Mucosa of rectum (tissue), 2 donors: ENCODE data around the gene TCFL5.

ENCODE experiments used
- H3K27ac ChIP-seq, 2 donors: one replicate each; pipeline ENCODE4 v1.7.0; 2013; ENCODE audit warnings: inconsistent platforms in 2 of 2, low read depth in 2 of 2, low read length in 2 of 2
- H3K27me3 ChIP-seq, 2 donors: one replicate each; pipeline ENCODE4 v1.7.0; 2013; ENCODE audit warnings: low read length in 2 of 2; ENCODE audit not compliant: control insufficient read depth in 2 of 2, insufficient read depth in 2 of 2
- H3K36me3 ChIP-seq, 2 donors: one replicate each; pipeline ENCODE4 v1.7.0; 2013; ENCODE audit warnings: low read length in 2 of 2; ENCODE audit not compliant: control insufficient read depth in 2 of 2, insufficient read depth in 2 of 2
- H3K4me1 ChIP-seq, 2 donors: one replicate each; pipeline ENCODE4 v1.7.0; 2013; ENCODE audit warnings: low read length in 2 of 2, mild to moderate bottlenecking in 1 of 2; ENCODE audit not compliant: control insufficient read depth in 2 of 2, insufficient read depth in 2 of 2
- H3K4me3 ChIP-seq, 2 donors: one replicate each; pipeline ENCODE4 v1.7.0; 2013; ENCODE audit warnings: low read length in 2 of 2
- H3K9ac ChIP-seq, 2 donors: one replicate each; pipeline ENCODE4 v1.7.0; 2013; ENCODE audit warnings: low read length in 2 of 2, low read depth in 1 of 2, mild to moderate bottlenecking in 1 of 2
- H3K9me3 ChIP-seq, 2 donors: one replicate each; pipeline ENCODE4 v1.7.0; 2013; ENCODE audit warnings: low read length in 2 of 2; ENCODE audit not compliant: control insufficient read depth in 2 of 2
- donor health status: healthy.
- donor health status: Normal muscosa, but diverticular disease.

Gene TCFL5

GRCh38 chr20:62828511-62829230, 33.0 kb downstream of the TCFL5 start:
- no peaks in the 10 kb centered on the region for H3K27me3 ChIP-seq
- no peak overlapping the region for H3K4me3 ChIP-seq
- no peaks in the 10 kb centered on the region for H3K9me3 ChIP-seq
- H3K27ac ChIP-seq: no peak overlapping the region
- peaks cover 21 to 29% of the 10 kb centered on the region in 2 donors for H3K4me1 ChIP-seq
- no peaks in the 10 kb centered on the region for H3K36me3 ChIP-seq
- H3K9ac ChIP-seq: no peak overlapping the region

DNA sequence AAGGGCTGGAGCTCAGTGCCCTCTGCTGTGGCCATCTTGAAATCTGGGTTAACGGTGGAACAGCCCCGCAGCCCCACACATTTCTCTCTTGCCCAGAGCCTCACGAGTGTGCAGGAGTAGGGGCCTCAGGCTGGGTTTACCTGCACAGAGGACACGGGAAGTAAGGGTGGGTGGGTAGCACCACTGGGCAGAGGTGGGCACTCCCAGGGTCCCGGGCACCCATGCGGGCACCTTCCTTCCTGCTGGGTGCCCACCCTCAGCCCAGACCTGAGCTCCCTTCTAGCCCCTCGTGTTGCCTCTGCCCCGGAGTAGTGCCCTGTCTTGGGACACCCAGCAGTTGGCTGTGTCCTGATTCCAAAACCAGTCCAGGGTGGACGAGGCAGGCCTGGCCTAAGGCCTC, 33.6 kb downstream of the TCFL5 start:
- no peaks in the 10 kb centered on the region for H3K27me3 ChIP-seq
- H3K36me3 ChIP-seq: no peaks in the 10 kb centered on the region
- H3K4me1 ChIP-seq: peaks cover 20 to 28% of the 10 kb centered on the region in 2 donors
- H3K27ac ChIP-seq: no peak overlapping the region
- no peaks in the 10 kb centered on the region for H3K9me3 ChIP-seq
- no peak overlapping the region for H3K9ac ChIP-seq
- no peak overlapping the region for H3K4me3 ChIP-seq

DNA sequence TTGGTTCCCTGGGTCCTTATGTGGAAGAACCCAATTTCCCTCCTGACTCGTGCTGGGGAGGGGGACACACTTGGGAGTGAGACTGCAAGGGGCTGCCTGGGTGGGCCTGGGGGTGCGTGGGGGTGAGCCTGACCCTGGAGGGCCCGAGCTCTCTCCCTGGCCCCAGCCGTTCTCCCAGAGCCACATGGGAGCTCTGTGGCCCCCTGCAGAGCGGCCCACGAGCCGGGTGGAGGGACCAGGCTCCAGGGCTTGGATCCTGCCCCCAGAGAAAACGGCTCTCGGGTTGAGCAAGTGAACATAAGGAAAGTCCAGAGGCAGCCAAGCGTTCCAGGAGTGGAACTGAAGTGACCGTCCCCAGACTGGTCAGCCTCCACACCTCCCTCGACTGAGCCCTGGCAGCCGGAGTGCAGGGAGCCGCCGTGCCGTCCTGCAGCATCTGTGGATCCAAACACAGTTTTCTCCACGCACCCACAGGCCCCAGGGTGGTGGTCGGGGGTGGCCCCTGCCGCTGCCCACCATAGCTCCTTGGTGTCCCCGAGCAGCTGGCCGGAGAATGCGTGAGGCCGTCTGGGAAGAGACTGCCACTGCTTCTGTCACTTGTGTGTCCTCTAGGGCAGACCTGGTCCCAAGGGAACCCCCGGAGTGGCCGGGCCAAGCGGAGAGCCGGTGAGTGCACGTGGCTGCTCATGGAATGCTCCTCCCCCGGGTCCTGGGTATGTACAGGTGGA, 34.1 kb downstream of the TCFL5 start:
- no peak overlapping the region for H3K4me3 ChIP-seq
- no peaks in the 10 kb centered on the region for H3K36me3 ChIP-seq
- H3K9ac ChIP-seq: no peak overlapping the region
- H3K27ac ChIP-seq: no peak overlapping the region
- H3K9me3 ChIP-seq: no peaks in the 10 kb centered on the region
- H3K4me1 ChIP-seq: peaks cover 15 to 22% of the 10 kb centered on the region in 2 donors
- no peaks in the 10 kb centered on the region for H3K27me3 ChIP-seq

- Histone ChIP-seq H3K4me3 (no peak overlapping the region), H3K27ac (no peak overlapping the region), H3K9ac (no peak overlapping the region), H3K9me3 (no peaks in the 10 kb centered on the region), H3K36me3 (no peaks in the 10 kb centered on the region), H3K27me3 (no peaks in the 10 kb centered on the region), H3K4me1 (peaks cover 8 to 15% of the 10 kb centered on the region in 2 donors)
Observed at GRCh38 chr20:62826646-62827310, 34.8 kb downstream of the TCFL5 start.

DNA sequence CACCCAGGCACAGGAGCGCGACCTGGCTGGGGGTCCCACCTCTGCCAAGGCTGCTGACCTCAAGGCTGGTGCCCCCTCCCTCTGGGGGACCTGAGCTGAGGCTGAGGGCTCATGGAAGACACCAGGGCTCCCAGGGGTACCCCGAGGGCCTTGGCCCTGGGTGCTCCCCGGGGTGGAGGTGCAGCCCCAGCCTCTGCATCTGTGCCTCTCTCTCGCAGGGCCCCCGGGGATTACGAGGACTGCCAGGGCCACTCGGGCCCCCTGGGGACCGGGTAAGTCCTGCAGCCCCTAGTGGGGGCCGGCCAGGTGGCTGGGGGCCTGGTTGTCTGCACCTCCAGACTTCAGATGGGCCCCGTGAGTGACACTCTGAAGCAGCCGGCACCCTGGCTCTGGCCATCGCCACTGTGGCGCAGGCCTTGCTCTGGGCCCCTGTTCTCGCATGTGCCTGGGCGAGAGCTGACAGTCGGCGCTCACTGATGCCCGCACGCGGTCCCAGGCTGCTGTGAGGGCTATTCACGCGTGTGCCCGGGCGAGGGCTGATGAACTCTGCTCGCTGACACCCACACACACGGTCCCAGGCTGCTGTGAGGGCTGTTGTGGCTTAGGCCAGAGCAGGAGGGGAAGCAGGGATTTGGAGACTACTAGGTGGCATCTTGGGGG, 35.5 kb downstream of the TCFL5 start:
- Histone ChIP-seq H3K9ac (no peak overlapping the region), H3K4me1 (peaks cover 1 to 8% of the 10 kb centered on the region in 2 donors)

GRCh38 chr20:62825333-62825985, 36.2 kb downstream of the TCFL5 start:
- Histone ChIP-seq H3K27me3 (no peaks in the 10 kb centered on the region), H3K4me1 (peaks cover 0 to 6% of the 10 kb centered on the region in 2 donors), H3K36me3 (no peaks in the 10 kb centered on the region), H3K9me3 (no peaks in the 10 kb centered on the region), H3K9ac (no peak overlapping the region), H3K4me3 (no peak overlapping the region), H3K27ac (no peak overlapping the region)

More for the DNA sequence above, 35.5 kb downstream of the TCFL5 start:
- H3K27ac ChIP-seq: no peak overlapping the region
- H3K36me3 ChIP-seq: no peaks in the 10 kb centered on the region
- no peaks in the 10 kb centered on the region for H3K27me3 ChIP-seq
- H3K9me3 ChIP-seq: no peaks in the 10 kb centered on the region
- no peak overlapping the region for H3K4me3 ChIP-seq

DNA sequence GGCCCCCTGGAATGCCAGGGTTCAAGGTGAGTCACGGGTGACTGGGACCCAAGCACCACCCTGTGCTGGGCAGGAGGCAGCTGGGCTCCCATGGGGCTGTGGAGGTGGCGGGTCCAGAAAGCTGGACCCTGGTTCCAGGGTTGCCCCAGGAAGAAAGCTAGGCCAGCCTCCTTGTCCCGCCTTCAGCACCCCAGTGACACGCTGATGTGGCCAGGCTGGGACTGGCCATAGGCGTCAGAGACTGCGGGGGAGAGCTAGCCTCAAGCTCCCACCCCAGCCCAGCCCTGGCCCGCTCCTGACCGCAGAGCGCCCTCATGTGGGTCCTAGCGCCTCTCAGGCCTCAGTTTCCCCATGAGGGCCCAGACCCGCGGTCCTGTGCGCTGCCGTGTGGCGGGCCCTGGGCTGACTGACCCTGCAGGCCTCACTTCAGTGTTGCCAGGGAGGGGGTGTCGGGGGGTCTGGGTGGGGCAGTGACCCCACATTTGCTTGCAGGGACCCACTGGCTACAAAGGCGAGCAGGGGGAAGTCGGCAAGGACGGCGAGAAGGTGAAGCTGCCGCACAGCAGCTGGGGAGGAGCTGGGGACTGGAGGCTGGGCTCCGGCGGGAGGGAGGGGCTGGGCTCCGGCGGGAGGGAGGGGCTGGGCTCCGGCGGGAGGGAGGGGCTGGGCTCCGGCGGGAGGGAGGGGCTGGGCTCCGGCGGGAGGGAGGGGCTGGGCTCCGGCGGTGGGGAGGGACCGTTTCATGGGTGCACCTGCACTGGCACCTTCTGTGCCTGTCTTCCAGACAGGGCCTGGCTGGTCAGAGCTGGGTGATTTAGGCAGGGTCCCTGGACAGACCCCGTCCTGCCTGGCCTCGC, 36.9 kb downstream of the TCFL5 start:
- H3K9ac ChIP-seq: peak overlapping the region in 1 of 2 donors; percentile 68
- H3K4me1 ChIP-seq: peaks cover 0 to 6% of the 10 kb centered on the region in 2 donors
- H3K27me3 ChIP-seq: peaks cover 0 to 3% of the 10 kb centered on the region in 2 donors
- H3K9me3 ChIP-seq: no peaks in the 10 kb centered on the region
- H3K27ac ChIP-seq: peak overlapping the region in 1 of 2 donors; percentile 67
- peak overlapping the region; percentile 22 to 50 for H3K4me3 ChIP-seq
- no peaks in the 10 kb centered on the region for H3K36me3 ChIP-seq

- Histone ChIP-seq H3K27me3 (peaks cover 0 to 9% of the 10 kb centered on the region in 2 donors), H3K27ac (no peak overlapping the region), H3K4me3 (no peak overlapping the region), H3K36me3 (no peaks in the 10 kb centered on the region), H3K4me1 (peaks cover under 1 to 6% of the 10 kb centered on the region in 2 donors), H3K9ac (no peak overlapping the region), H3K9me3 (no peaks in the 10 kb centered on the region)
Observed at GRCh38 chr20:62823688-62824475, 37.7 kb downstream of the TCFL5 start.
